Kidney epithelial cell (primary cell): Measurements from ENCODE around the gene CDX2. TPM values are rescaled to one million over a fixed set of nuclear protein-coding genes. Genes with fewer than 3 reads are reported as not detected.

Source experiments
- DNase-seq: peaks from one replicate; pipeline ENCODE4 v3.0.0-alpha.2; 2010; ENCODE audit warnings: low read depth
- H3K27me3 ChIP-seq: 2 replicates; pipeline ENCODE4 v1.6.0; 2011; ENCODE audit warnings: low read length; ENCODE audit not compliant: control insufficient read depth, insufficient read depth
- H3K36me3 ChIP-seq: 2 replicates; pipeline ENCODE4 v1.5.1; 2011; ENCODE audit warnings: low read length; ENCODE audit not compliant: control insufficient read depth, insufficient read depth
- H3K4me3 ChIP-seq: 2 replicates; pipeline ENCODE4 v1.5.1; 2011; ENCODE audit warnings: low read depth, mild to moderate bottlenecking, control low read depth, low read length
- total RNA-seq: library from RNA; depleted of rRNA; stranded (reverse); fragments of >200 nt; gene quantifications from 2 replicates; pipeline ENCODE4 v1.2.3, GENCODE V29; 2015
- TF ChIP-seq, protein P1 (sequence below): IDR thresholded peaks from 2 replicates; pipeline ENCODE4 v1.5.1; 2011; ENCODE audit warnings: mild to moderate bottlenecking, moderate library complexity, low read length, control low read depth, inconsistent platforms; ENCODE audit not compliant: insufficient read depth, poor library complexity, severe bottlenecking

Gene CDX2
- total RNA-seq, 1 donor from 2014 or later, result not detected

DNA sequence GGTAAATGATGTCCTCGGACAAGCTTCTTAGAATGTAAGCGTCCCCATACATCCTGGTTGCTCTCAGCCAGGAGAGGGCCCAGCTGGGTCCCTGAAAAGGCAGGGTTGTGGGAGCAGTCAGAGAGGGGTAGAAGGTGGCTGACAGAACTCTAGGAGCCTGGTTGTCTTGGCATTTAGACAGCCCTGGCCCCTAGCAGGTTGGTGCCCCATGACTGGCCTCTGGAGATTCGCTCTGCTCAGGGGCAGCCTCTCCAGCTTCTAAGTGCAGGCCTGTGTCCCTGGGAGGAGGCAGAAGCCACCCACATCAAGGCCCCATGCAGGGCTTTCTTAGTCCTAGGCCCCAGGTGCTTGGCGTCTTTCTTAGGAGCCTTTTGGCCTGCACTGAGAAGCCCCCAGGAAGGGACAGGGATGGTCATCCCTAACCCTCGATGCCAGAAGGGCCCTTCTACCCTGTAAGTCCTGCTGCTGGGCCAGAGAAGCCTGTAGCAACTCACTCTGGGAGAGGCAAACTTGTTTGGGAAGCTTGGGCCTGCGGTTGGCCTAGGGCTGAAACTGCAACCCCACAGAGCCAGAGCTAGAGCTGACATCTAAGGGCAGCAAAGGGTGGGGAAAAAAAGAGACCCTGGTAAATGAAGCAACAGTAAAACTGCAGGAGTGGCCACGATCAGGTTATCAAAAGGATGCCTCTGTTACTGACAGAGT, 2.8 kb upstream of the CDX2 start:
- no peaks in the 10 kb centered on the region for H3K36me3 ChIP-seq
- no peak for DNase-seq
- H3K27me3 ChIP-seq, result peaks cover 90% of the 10 kb centered on the region
- TF ChIP-seq, protein P1, sequence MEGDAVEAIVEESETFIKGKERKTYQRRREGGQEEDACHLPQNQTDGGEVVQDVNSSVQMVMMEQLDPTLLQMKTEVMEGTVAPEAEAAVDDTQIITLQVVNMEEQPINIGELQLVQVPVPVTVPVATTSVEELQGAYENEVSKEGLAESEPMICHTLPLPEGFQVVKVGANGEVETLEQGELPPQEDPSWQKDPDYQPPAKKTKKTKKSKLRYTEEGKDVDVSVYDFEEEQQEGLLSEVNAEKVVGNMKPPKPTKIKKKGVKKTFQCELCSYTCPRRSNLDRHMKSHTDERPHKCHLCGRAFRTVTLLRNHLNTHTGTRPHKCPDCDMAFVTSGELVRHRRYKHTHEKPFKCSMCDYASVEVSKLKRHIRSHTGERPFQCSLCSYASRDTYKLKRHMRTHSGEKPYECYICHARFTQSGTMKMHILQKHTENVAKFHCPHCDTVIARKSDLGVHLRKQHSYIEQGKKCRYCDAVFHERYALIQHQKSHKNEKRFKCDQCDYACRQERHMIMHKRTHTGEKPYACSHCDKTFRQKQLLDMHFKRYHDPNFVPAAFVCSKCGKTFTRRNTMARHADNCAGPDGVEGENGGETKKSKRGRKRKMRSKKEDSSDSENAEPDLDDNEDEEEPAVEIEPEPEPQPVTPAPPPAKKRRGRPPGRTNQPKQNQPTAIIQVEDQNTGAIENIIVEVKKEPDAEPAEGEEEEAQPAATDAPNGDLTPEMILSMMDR, result no peak
- H3K4me3 ChIP-seq, result no peak overlapping the region

GRCh38 chr13:27971236-27971645, 2.1 kb upstream of the CDX2 start:
- Histone ChIP-seq H3K36me3 (no peaks in the 10 kb centered on the region), H3K27me3 (peaks cover 90% of the 10 kb centered on the region), H3K4me3 (no peak overlapping the region)
- no peak for DNase-seq
- TF ChIP-seq, protein P1, result no peak

GRCh38 chr13:27970382-27971235, 1.5 kb upstream of the CDX2 start:
- Histone ChIP-seq H3K27me3 (peaks cover 90% of the 10 kb centered on the region), H3K36me3 (no peaks in the 10 kb centered on the region), H3K4me3 (no peak overlapping the region)
- TF ChIP-seq, protein P1, result no peak
- no peak for DNase-seq

GRCh38 chr13:27969866-27970229, 733 bp upstream of the CDX2 start:
- H3K27me3 ChIP-seq, result peaks cover 90% of the 10 kb centered on the region
- no peak for DNase-seq
- TF ChIP-seq, protein P1, result no peak
- H3K4me3 ChIP-seq, result no peak overlapping the region
- H3K36me3 ChIP-seq, result no peaks in the 10 kb centered on the region

DNA sequence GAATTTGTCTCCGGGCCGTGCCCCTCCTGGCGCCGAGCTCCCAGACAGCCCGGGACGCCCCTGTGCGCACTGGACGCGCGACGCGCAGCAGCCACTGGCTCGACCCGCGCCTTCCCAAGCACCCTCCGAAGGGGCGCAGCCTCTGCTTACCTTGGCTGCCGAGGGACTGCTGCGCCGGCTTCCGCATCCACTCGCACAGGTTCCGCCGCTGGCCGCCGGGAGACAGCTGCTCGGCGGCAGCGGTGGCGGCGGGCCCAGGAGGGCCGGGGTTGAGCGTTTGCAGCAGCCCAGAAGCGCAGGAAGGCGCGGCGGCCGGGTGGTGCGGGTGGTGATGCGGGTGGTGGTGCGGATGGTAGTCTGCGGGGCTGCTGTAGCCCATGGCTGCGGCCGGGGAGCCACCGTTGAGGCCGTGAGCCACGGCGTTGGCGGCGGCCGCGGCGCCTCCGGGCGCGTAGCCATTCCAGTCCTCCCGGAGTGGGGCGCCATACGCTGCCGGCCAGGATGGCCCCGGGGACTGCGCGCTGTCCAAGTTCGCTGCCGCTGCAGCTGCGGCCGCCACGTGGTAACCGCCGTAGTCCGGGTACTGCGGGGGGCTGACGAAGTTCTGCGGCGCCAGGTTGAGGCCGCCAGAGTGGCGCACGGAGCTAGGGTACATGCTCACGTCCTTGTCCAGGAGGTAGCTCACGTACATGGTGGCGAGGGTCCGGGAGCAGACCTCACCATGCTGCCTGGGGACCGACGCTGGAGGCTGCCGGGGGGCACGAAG, 616 bp downstream of the CDX2 start:
- no peak for DNase-seq
- H3K36me3 ChIP-seq, result no peaks in the 10 kb centered on the region
- TF ChIP-seq, protein P1, result no peak
- peaks cover 91% of the 10 kb centered on the region for H3K27me3 ChIP-seq
- no peak overlapping the region for H3K4me3 ChIP-seq
